ENCODE measurements around the gene PCNX3. TPM values are rescaled to one million over a fixed set of nuclear protein-coding genes. Genes with fewer than 3 reads are reported as not detected.
A peak's percentile ranks its signal among the peaks of the same experiment; 100 is the strongest.

The PCNX3 gene
- total and polyA plus RNA-seq, 2 of the 4 experiments (the other 2 are of a cell fraction) = 5.6 to 33.2 TPM

- no peak overlapping the region for H2BK120ac ChIP-seq (ENCODE audit: low read depth, low read length)
- H3K79me1 ChIP-seq (ENCODE audit: low read depth in 1 of 2, low read length in 2 of 2) = peaks cover 16 to 30% of the 10 kb centered on the region in 2 experiments; a peak in 3 of 4 replicates
- H3K36me3 ChIP-seq (ENCODE audit: control insufficient read depth, insufficient read depth, low read length) = peaks cover 34% of the 10 kb centered on the region
- H3K14ac ChIP-seq (replicated peaks; ENCODE audit: low read depth, low read length) = no peak overlapping the region
- H3K56ac ChIP-seq (ENCODE audit: extremely low read depth, insufficient read depth, low read length) = no peak overlapping the region
- H4K5ac ChIP-seq (ENCODE audit: low read depth, low read length) = no peak overlapping the region
- no peak for ATAC-seq (ENCODE audit: low read depth)
- H3K9me1 ChIP-seq (ENCODE audit: insufficient read depth, low read length) = peaks cover 14% of the 10 kb centered on the region
- H3K18ac ChIP-seq (ENCODE audit: low read depth, low read length) = no peak overlapping the region
- ChIA-PET POLR2A (ENCODE audit: unreplicated experiment) (no interaction called here), CTCF (no interaction called here)
- TF ChIP-seq MXI1 (IDR thresholded peaks at IDR 0.05; ENCODE audit: borderline replicate concordance, low read depth, low read length) (no peak), BHLHE40 (IDR thresholded peaks at IDR 0.05; ENCODE audit: low read depth, low read length) (no peak), MAZ (IDR thresholded peaks at IDR 0.05; ENCODE audit: borderline replicate concordance, low read depth, low read length) (no peak), CTCF (conservative IDR thresholded peaks at IDR 0.05; ENCODE audit: low read depth, low read length) (no peak), CEBPB (IDR thresholded peaks at IDR 0.05; ENCODE audit: low read depth, low read length) (no peak), RAD21 (IDR thresholded peaks at IDR 0.05; ENCODE audit: low read length) (no peak), FOS (IDR thresholded peaks at IDR 0.05; ENCODE audit: low read depth, low read length) (no peak), RFX5 (IDR thresholded peaks at IDR 0.05; ENCODE audit: low read depth, low read length) (no peak), CHD1 (IDR thresholded peaks at IDR 0.05; ENCODE audit: low read depth, low read length) (no peak), ELK1 (IDR thresholded peaks at IDR 0.05; ENCODE audit: borderline replicate concordance, low read depth, low read length) (no peak), POLR2A (IDR thresholded peaks at IDR 0.05; ENCODE audit: low read depth, low read length) (no peak), SMC3 (IDR thresholded peaks at IDR 0.05; ENCODE audit: low read depth, low read length) (no peak), MAFK (IDR thresholded peaks at IDR 0.05; ENCODE audit: low read depth, low read length) (no peak), USF2 (IDR thresholded peaks at IDR 0.05; ENCODE audit: low read depth, low read length) (no peak), NFE2L2 (IDR thresholded peaks at IDR 0.05; ENCODE audit: low read depth, low read length) (no peak), RCOR1 (IDR thresholded peaks at IDR 0.05; ENCODE audit: insufficient replicate concordance, low read length) (no peak)
- H2BK5ac ChIP-seq (ENCODE audit: low read depth, low read length, poor library complexity, severe bottlenecking) = no peak overlapping the region
- peaks cover 4% of the 10 kb centered on the region; the same call in 1 of the 2 replicates for H4K20me1 ChIP-seq (ENCODE audit: insufficient read depth, low read length)
- peak overlapping the region; percentile 89 for H3K4ac ChIP-seq (ENCODE audit: low read depth, low read length)
- H4K8ac ChIP-seq (ENCODE audit: low read depth in 2 of 2, low read length in 2 of 2) = no peak overlapping the region; a peak in 1 of 4 replicates
- no peak overlapping the region for H3K4me2 ChIP-seq (ENCODE audit: low read depth, low read length)
- 0 out of 2 replicates have a peak overlapping the region, but pooled peaks have one; percentile 13 for H4K91ac ChIP-seq (ENCODE audit: insufficient read depth, low read depth, low read length)
- dilution Hi-C loops (cut with HindIII; ENCODE audit: low sequenced_read_pairs, unreplicated experiment) (no loop called here), in situ Hi-C loops (cut with MboI; ENCODE audit: low sequenced_read_pairs) (no loop called here), intact Hi-C loops (cut with micrococcal nuclease) (no loop called here)
- no peak overlapping the region for H3K9ac ChIP-seq (ENCODE audit: low read depth, low read length)
- no TSS peak for BruUV-seq (replicated peaks)
- H3K4me3 ChIP-seq (ENCODE audit: insufficient read depth, low read depth, low read length) = no peak overlapping the region
- H3K27ac ChIP-seq (ENCODE audit: insufficient read depth, low read length) = no peak overlapping the region
- peak overlapping the region; percentile 91; the same call in 1 of the 2 replicates for H2AK5ac ChIP-seq (ENCODE audit: low read depth, low read length)
- 71% methylated on average over 1 of the region's 3 CpGs; no CpG with 5 or more reads in 1 of the 2 experiments for WGBS, 2 experiments (ENCODE audit: extremely low coverage in 2 of 2, insufficient read length in 1 of 2)
- H2AFZ ChIP-seq (replicated peaks; ENCODE audit: low read length, poor library complexity) = no peak overlapping the region
- no peaks in the 10 kb centered on the region for H3K27me3 ChIP-seq (ENCODE audit: control insufficient read depth, insufficient read depth, low read length)
- DNase-seq = no peak
- H2AK9ac ChIP-seq (replicated peaks; ENCODE audit: low read depth, low read length, poor library complexity) = no peak overlapping the region
- no peaks in the 10 kb centered on the region for H3K9me3 ChIP-seq (ENCODE audit: control insufficient read depth, insufficient read depth, low read length)
- no peak overlapping the region for H2BK15ac ChIP-seq (ENCODE audit: low read depth, low read length)
- H3K4me1 ChIP-seq (ENCODE audit: control insufficient read depth, insufficient read depth, low read length) = peaks cover 17% of the 10 kb centered on the region
- peak overlapping the region; percentile 35; the same call in 1 of the 2 replicates for H3K23ac ChIP-seq (ENCODE audit: low read depth, low read length)
- no peak overlapping the region for H2BK20ac ChIP-seq (ENCODE audit: low read depth, low read length)
Measured at GRCh38 chr11:65651339-65651588, 35.7 kb downstream of the PCNX3 start.
